Measurements from ENCODE around the gene SLC35E3.
"Not testable (repeated sequence)": the region's sequence is repeated elsewhere in the genome, so short reads cannot be mapped to it uniquely, and the experiment has no call there.

The SLC35E3 gene

GRCh38 chr12:68794653-68795251, 48.8 kb downstream of the SLC35E3 start:
- DNase-seq (ENCODE audit: low spot score), result no peak

- no peak for DNase-seq (ENCODE audit: low spot score)
These were observed 50.4 kb downstream of the SLC35E3 start for GRCh38 chr12:68796399-68796798.

- no peak for DNase-seq (ENCODE audit: low spot score)
These were observed 52.9 kb downstream of the SLC35E3 start for GRCh38 chr12:68798882-68799234.

- no peak for DNase-seq (ENCODE audit: low spot score)
These were observed 54.3 kb downstream of the SLC35E3 start for GRCh38 chr12:68800294-68800693.

GRCh38 chr12:68801124-68801523, 55.1 kb downstream of the SLC35E3 start:
- DNase-seq (ENCODE audit: low spot score), result not testable (repeated sequence)

- DNase-seq (ENCODE audit: low spot score), result not testable (repeated sequence)
These were observed 56.4 kb downstream of the SLC35E3 start for GRCh38 chr12:68802372-68802745.

- not testable (repeated sequence) for DNase-seq (ENCODE audit: low spot score)
These were observed 57.1 kb downstream of the SLC35E3 start for GRCh38 chr12:68802911-68803651.

- no peak for DNase-seq (ENCODE audit: low spot score)
These were observed 58.1 kb downstream of the SLC35E3 start for GRCh38 chr12:68803948-68804656.

GRCh38 chr12:68804657-68805591, 58.9 kb downstream of the SLC35E3 start:
- no peak for DNase-seq (ENCODE audit: low spot score)

- DNase-seq (ENCODE audit: low spot score), result no peak
These were observed 59.7 kb downstream of the SLC35E3 start for GRCh38 chr12:68805592-68806120.

- DNase-seq (ENCODE audit: low spot score), result no peak
These were observed 60.7 kb downstream of the SLC35E3 start for GRCh38 chr12:68806488-68807237.

- not testable (repeated sequence) for DNase-seq (ENCODE audit: low spot score)
These were observed 61.2 kb downstream of the SLC35E3 start for GRCh38 chr12:68807274-68807575.

- DNase-seq (ENCODE audit: low spot score), result peak; percentile 97
These were observed 61.8 kb downstream of the SLC35E3 start, which contains the start of gene MDM2 for GRCh38 chr12:68807576-68808387. Gene MDM2, plus strand, starts transcription at chr12:68808177. Its CDS starts 301 bp downstream, at chr12:68808478.

- DNase-seq (ENCODE audit: low spot score), result peak; percentile 88
These were observed 62.6 kb downstream of the SLC35E3 start for GRCh38 chr12:68808388-68809189.

- DNase-seq (ENCODE audit: low spot score), result no peak
These were observed 63.4 kb downstream of the SLC35E3 start for GRCh38 chr12:68809190-68810026.

- DNase-seq (ENCODE audit: low spot score), result not testable (repeated sequence)
These were observed 64.0 kb downstream of the SLC35E3 start for GRCh38 chr12:68810027-68810389.

- not testable (repeated sequence) for DNase-seq (ENCODE audit: low spot score)
These were observed 65.6 kb downstream of the SLC35E3 start for GRCh38 chr12:68811573-68811972.

- no peak for DNase-seq (ENCODE audit: low spot score)
These were observed 66.7 kb downstream of the SLC35E3 start for GRCh38 chr12:68812553-68813241.

Data from left forelimb (tissue), 1 donor.